Renal cortex interstitium (tissue), 15 donors: ENCODE measurements around the gene PLCZ1. TPM values are rescaled to one million over a fixed set of nuclear protein-coding genes. Genes with fewer than 3 reads are reported as not detected.
A peak's percentile ranks its signal among the peaks of the same experiment; 100 is the strongest.
"Not testable (repeated sequence)": the region's sequence is repeated elsewhere in the genome, so short reads cannot be mapped to it uniquely, and the experiment has no call there.

Source experiments
- DNase-seq, 11 donors: peaks; one replicate each; pipeline ENCODE4 v3.0.0-alpha.2; 2013; ENCODE audit warnings: low read depth in 9 of 11, low spot score in 4 of 11; ENCODE audit errors: extremely low read depth in 1 of 11
- long read RNA-seq, 16 experiments: transcript quantifications; one replicate each; lab custom pipeline, GENCODE V29; 2026
- polyA plus RNA-seq, 3 donors: library from polyadenylated mRNA; unstranded; fragments of 120-200 nt; gene quantifications; one replicate each; pipeline ENCODE4 v1.2.1, GENCODE V29; 2013; ENCODE audit not compliant: insufficient read length in 3 of 3

The PLCZ1 gene
- under 1 TPM; 0.52 to 0.89 (median 0.72) TPM for polyA plus RNA-seq
- long read RNA-seq, donor 1, result 0 reads
- long read RNA-seq, donor 2, result 0 reads
- long read RNA-seq, donor 3, result 0 reads
- long read RNA-seq, donor 4, result 0 reads
- long read RNA-seq, donor 5, result 0 reads
- long read RNA-seq, donor 6, result 0 reads
- long read RNA-seq, donor 7, result 0 reads
- long read RNA-seq, donor 8, result 0 reads
- long read RNA-seq, donor 9, result 0 reads
- long read RNA-seq, donor 10, result 0 reads
- long read RNA-seq, donor 11, result 0 reads
- long read RNA-seq, donor 12, result 0 reads
- long read RNA-seq, donor 13, result 0 reads
- long read RNA-seq, donor 14, result 0 reads
- long read RNA-seq, donor 15, result 0 reads
- long read RNA-seq, donor 16, result 0 reads

- no peak for DNase-seq
Measured at GRCh38 chr12:18737819-18738218, at the start of gene PLCZ1, which contains the start of gene CAPZA3. Gene PLCZ1 (minus strand): TSS chr12:18738012. CDS start chr12:18737371, 641 bp downstream. Gene CAPZA3 (plus strand): TSS chr12:18738119. CDS start chr12:18738269, 150 bp downstream.

- not testable (repeated sequence) for DNase-seq
Measured at GRCh38 chr12:18785465-18785864, 47.7 kb upstream of the PLCZ1 start.

GRCh38 chr12:18782827-18783226, 45.0 kb upstream of the PLCZ1 start:
- DNase-seq, result no peak

GRCh38 chr12:18766479-18766878, 28.7 kb upstream of the PLCZ1 start:
- DNase-seq, result not testable (repeated sequence)

- DNase-seq, result no peak
Measured at GRCh38 chr12:18755341-18755740, 17.5 kb upstream of the PLCZ1 start.

- no peak for DNase-seq
Measured at GRCh38 chr12:18754124-18754707, 16.4 kb upstream of the PLCZ1 start.

- DNase-seq, result peak in 1 of 11 donors; percentile 3
Measured at GRCh38 chr12:18753481-18754123, 15.8 kb upstream of the PLCZ1 start.

- DNase-seq, result no peak
Measured at GRCh38 chr12:18752947-18753346, 15.1 kb upstream of the PLCZ1 start.

GRCh38 chr12:18752280-18752920, 14.6 kb upstream of the PLCZ1 start:
- DNase-seq, result no peak

GRCh38 chr12:18751866-18752265, 14.1 kb upstream of the PLCZ1 start:
- no peak for DNase-seq

- DNase-seq, result no peak
Measured at GRCh38 chr12:18750085-18750484, 12.3 kb upstream of the PLCZ1 start.

- DNase-seq, result no peak
Measured at GRCh38 chr12:18749386-18749957, 11.7 kb upstream of the PLCZ1 start.

- peak in 2 of 11 donors; percentile 2 to 7 for DNase-seq
Measured at GRCh38 chr12:18747895-18748294, 10.1 kb upstream of the PLCZ1 start.

- DNase-seq, result no peak
Measured at GRCh38 chr12:18731156-18731555, 6.7 kb downstream of the PLCZ1 start.

- no peak for DNase-seq
Measured at GRCh38 chr12:18723752-18724151, 14.1 kb downstream of the PLCZ1 start.

- no peak for DNase-seq
Measured at GRCh38 chr12:18721452-18721851, 16.4 kb downstream of the PLCZ1 start.

GRCh38 chr12:18720690-18721089, 17.1 kb downstream of the PLCZ1 start:
- no peak for DNase-seq

- no peak for DNase-seq
Measured at GRCh38 chr12:18719922-18720510, 17.8 kb downstream of the PLCZ1 start.

GRCh38 chr12:18718462-18718861, 19.4 kb downstream of the PLCZ1 start:
- DNase-seq, result no peak
